Left renal pelvis (tissue), 4 donors: ENCODE data around the gene PCDHGA9. TPM values are rescaled to one million over a fixed set of nuclear protein-coding genes. Genes with fewer than 3 reads are reported as not detected.
"Not testable (repeated sequence)": the region's sequence is repeated elsewhere in the genome, so short reads cannot be mapped to it uniquely, and the experiment has no call there.

Experiments
- DNase-seq, 4 donors: peaks; one replicate each; pipeline ENCODE4 v3.0.0-alpha.2; 2013; ENCODE audit warnings: low read depth in 4 of 4, low spot score in 3 of 4
- polyA plus RNA-seq, 4 donors: library from polyadenylated mRNA; unstranded; fragments of 120-200 nt; gene quantifications; one replicate each; pipeline ENCODE4 v1.2.1, GENCODE V29; 2013; ENCODE audit not compliant: insufficient read length in 4 of 4

Gene PCDHGA9
- polyA plus RNA-seq, 4 donors: 4.9 to 10.1 (median 6.6) TPM

- no peak for DNase-seq
Measured at GRCh38 chr5:141411575-141411974, 9.0 kb downstream of the PCDHGA9 start.

DNA sequence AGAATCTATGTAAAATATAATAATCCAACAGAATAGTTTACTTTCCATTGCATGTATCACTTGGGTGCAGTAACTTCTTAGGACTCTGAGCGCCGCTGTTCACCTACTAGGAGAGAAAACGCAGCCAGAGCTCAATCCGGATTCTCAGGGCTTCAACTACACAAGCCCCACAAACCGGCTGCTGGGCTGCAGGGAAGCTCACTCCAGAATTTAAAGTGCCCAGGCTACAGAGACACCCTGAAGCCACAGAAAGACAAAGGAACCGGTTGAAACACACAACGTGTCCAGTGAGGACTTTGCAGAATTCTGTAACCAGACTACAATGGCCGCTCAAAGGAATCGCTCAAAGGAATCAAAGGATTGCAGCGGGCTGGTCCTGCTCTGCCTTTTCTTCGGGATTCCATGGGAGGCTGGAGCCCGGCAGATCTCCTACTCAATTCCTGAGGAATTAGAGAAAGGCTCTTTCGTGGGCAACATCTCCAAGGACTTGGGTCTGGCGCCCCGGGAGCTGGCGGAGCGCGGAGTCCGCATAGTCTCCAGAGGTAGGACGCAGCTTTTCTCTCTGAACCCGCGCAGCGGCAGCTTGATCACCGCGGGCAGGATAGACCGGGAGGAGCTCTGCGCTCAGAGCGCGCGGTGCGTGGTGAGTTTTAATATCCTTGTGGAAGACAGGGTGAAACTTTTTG is 10.4 kb downstream of the PCDHGA9 start, which contains the start of gene PCDHGA10:
Gene PCDHGA10, plus strand, starts transcription at position 134 of the 686 bp plus-strand sequence. Its CDS starts 189 bp downstream, at position 323.
- no peak for DNase-seq

GRCh38 chr5:141413540-141414069 is 11.0 kb downstream of the PCDHGA9 start:
- DNase-seq: no peak

DNA sequence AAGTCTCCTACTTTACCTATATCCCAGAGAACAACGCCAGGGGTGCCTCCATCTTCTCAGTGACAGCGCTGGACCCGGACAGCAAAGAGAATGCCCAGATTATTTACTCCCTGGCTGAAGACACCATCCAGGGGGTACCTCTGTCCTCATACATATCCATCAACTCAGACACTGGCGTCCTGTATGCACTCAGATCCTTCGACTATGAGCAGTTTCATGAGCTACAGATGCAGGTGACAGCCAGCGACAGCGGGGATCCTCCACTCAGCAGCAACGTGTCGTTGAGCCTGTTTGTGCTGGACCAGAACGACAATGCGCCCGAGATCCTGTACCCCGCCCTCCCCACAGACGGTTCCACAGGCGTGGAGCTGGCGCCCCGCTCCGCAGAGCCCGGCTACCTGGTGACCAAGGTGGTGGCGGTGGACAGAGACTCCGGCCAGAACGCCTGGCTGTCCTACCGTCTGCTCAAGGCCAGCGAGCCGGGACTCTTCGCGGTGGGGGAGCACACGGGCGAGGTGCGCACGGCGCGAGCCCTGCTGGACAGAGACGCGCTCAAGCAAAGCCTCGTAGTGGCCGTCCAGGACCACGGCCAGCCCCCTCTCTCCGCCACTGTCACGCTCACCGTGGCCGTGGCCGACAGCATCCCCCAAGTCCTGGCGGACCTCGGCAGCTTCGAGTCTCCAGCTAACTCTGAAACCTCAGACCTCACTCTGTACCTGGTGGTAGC is 12.1 kb downstream of the PCDHGA9 start:
- not testable (repeated sequence) for DNase-seq

- DNase-seq: not testable (repeated sequence)
Measured at GRCh38 chr5:141415275-141415618, 12.7 kb downstream of the PCDHGA9 start.

- not testable (repeated sequence) for DNase-seq
Measured at GRCh38 chr5:141417494-141418172, 15.1 kb downstream of the PCDHGA9 start, which contains the start of gene PCDHGB7. Gene PCDHGB7, plus strand, starts transcription at chr5:141417677. Its CDS starts 183 bp downstream, at chr5:141417860.

- DNase-seq: no peak
Measured at GRCh38 chr5:141419074-141419880, 16.7 kb downstream of the PCDHGA9 start.

GRCh38 chr5:141420855-141421488 is 18.4 kb downstream of the PCDHGA9 start, which contains the start of gene PCDHGA11:
Gene PCDHGA11, plus strand, starts transcription at chr5:141421051. Its CDS starts 177 bp downstream, at chr5:141421228.
- DNase-seq: no peak

DNA sequence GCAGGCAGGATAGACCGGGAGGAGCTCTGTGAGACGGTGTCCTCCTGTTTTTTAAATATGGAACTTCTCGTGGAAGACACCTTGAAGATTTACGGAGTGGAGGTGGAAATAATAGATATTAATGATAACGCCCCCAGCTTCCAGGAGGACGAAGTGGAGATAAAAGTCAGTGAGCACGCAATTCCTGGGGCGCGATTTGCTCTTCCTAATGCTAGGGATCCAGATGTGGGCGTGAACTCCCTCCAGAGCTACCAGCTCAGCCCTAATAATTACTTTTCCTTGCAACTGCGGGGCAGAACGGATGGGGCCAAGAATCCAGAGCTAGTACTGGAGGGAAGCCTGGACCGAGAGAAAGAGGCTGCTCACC is 18.9 kb downstream of the PCDHGA9 start:
- no peak for DNase-seq

DNA sequence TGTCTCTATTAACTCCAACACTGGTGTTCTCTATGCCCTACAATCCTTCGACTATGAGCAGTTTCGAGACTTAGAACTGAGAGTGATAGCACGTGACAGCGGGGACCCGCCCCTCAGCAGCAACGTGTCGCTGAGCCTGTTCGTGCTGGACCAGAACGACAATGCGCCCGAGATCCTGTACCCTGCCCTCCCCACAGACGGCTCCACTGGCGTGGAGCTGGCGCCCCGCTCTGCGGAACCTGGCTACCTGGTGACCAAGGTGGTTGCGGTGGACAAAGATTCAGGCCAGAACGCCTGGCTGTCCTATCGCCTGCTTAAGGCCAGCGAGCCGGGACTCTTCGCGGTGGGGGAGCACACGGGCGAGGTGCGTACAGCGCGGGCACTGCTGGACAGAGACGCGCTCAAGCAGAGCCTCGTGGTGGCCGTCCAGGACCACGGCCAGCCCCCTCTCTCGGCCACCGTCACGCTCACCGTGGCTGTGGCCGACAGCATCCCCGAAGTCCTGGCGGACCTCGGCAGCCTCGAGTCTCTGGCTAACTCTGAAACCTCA is 20.2 kb downstream of the PCDHGA9 start:
- no peak for DNase-seq

DNA sequence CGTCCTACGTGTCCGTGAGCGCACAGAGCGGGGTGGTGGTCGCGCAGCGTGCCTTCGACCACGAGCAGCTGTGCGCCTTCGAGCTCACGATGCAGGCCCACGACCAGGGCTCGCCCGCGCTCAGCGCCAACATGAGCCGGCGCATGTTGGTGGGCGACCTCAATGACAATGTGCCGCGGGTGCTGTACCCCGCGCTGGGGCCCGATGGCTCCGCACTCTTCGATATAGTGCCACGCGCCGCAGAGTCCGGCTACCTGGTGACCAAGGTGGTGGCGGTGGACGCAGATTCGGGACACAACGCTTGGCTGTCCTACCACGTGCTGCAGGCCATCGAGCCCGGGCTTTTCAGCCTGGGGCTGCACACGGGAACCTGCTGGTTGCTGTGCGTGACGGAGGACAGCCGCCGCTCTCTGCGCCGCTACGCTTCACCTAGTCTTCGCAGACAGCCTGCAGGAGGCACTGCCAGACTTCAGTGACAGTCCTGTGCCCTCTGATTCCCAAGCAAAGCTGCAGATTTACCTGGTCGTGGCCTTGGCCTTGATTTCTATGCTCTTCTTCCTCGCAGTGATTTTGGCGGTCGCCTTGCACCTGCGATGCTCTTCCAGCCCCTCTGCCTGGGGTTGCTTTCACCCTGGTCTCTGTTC is 25.3 kb downstream of the PCDHGA9 start:
- DNase-seq: no peak

- DNase-seq: no peak
Measured at GRCh38 chr5:141430332-141431113, 27.9 kb downstream of the PCDHGA9 start, which contains the start of gene PCDHGA12. Gene PCDHGA12, plus strand, starts transcription at chr5:141430507. Its CDS starts 253 bp downstream, at chr5:141430760.

DNA sequence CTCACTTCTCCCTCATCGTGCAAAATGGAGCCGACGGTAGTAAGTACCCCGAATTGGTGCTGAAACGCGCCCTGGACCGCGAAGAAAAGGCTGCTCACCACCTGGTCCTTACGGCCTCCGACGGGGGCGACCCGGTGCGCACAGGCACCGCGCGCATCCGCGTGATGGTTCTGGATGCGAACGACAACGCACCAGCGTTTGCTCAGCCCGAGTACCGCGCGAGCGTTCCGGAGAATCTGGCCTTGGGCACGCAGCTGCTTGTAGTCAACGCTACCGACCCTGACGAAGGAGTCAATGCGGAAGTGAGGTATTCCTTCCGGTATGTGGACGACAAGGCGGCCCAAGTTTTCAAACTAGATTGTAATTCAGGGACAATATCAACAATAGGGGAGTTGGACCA is 28.7 kb downstream of the PCDHGA9 start:
- DNase-seq: no peak

GRCh38 chr5:141432308-141432707 is 29.7 kb downstream of the PCDHGA9 start:
- DNase-seq: not testable (repeated sequence)

DNA sequence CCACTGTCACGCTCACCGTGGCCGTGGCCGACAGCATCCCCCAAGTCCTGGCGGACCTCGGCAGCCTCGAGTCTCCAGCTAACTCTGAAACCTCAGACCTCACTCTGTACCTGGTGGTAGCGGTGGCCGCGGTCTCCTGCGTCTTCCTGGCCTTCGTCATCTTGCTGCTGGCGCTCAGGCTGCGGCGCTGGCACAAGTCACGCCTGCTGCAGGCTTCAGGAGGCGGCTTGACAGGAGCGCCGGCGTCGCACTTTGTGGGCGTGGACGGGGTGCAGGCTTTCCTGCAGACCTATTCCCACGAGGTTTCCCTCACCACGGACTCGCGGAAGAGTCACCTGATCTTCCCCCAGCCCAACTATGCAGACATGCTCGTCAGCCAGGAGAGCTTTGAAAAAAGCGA is 30.1 kb downstream of the PCDHGA9 start:
- DNase-seq: not testable (repeated sequence)

DNA sequence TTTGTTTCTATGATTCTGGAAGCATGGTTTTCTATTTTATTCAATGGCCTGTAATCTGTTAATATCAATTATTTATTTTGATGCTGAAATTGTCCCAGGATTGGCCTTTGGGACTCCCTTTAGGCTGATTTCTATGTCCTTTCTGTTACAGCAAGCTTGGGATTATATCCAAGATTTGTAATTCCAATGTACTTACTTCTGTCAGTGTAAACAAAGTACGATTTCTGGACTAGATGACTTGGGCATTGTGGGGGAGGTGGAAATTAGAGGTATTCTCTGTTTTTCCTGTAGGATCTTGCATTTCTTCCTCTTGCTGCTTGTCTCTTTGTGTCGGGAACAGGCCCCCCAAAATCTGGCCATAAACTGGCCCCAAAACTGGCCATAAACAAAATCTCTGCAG is 31.4 kb downstream of the PCDHGA9 start:
- no peak for DNase-seq

GRCh38 chr5:141437221-141437620 is 34.6 kb downstream of the PCDHGA9 start:
- DNase-seq: no peak
